ENCODE data around the gene MFSD11.
"Not testable (repeated sequence)": the region's sequence is repeated elsewhere in the genome, so short reads cannot be mapped to it uniquely, and the experiment has no call there.

The MFSD11 gene

GRCh38 chr17:76793775-76794174, 55.9 kb downstream of the MFSD11 start:
- H3K9me3 ChIP-seq (ENCODE audit: low read length): no peaks in the 10 kb centered on the region
- no peaks in the 10 kb centered on the region for H3K27me3 ChIP-seq (ENCODE audit: control insufficient read depth in 1 of 2, insufficient read depth in 2 of 2, low read length in 2 of 2)

GRCh38 chr17:76796081-76796480, 58.2 kb downstream of the MFSD11 start:
- Histone ChIP-seq H3K9ac (ENCODE audit: low read length) (no peak overlapping the region), H3K27ac (ENCODE audit: low read depth, low read length) (no peak overlapping the region), H3K4me3 (ENCODE audit: low read depth in 1 of 2, low read length in 2 of 2) (no peak overlapping the region), H3K4me1 (ENCODE audit: insufficient read depth, low read length) (no peaks in the 10 kb centered on the region), H3K27me3 (ENCODE audit: control insufficient read depth in 1 of 2, insufficient read depth in 2 of 2, low read length in 2 of 2) (no peaks in the 10 kb centered on the region), H3K9me3 (ENCODE audit: low read length) (no peaks in the 10 kb centered on the region), H3K36me3 (ENCODE audit: insufficient read depth, low read length) (no peaks in the 10 kb centered on the region)

More at GRCh38 chr17:76793775-76794174, 55.9 kb downstream of the MFSD11 start:
- Histone ChIP-seq H3K4me3 (ENCODE audit: low read depth in 1 of 2, low read length in 2 of 2) (no peak overlapping the region), H3K4me1 (ENCODE audit: insufficient read depth, low read length) (no peaks in the 10 kb centered on the region), H3K27ac (ENCODE audit: low read depth, low read length) (no peak overlapping the region), H3K9ac (ENCODE audit: low read length) (no peak overlapping the region), H3K36me3 (ENCODE audit: insufficient read depth, low read length) (no peaks in the 10 kb centered on the region)

- Histone ChIP-seq H3K27me3 (ENCODE audit: control insufficient read depth in 1 of 2, insufficient read depth in 2 of 2, low read length in 2 of 2) (no peaks in the 10 kb centered on the region), H3K9ac (ENCODE audit: low read length) (no peak overlapping the region), H3K9me3 (ENCODE audit: low read length) (no peaks in the 10 kb centered on the region), H3K36me3 (ENCODE audit: insufficient read depth, low read length) (no peaks in the 10 kb centered on the region), H3K4me3 (ENCODE audit: low read depth in 1 of 2, low read length in 2 of 2) (no peak overlapping the region), H3K27ac (ENCODE audit: low read depth, low read length) (no peak overlapping the region), H3K4me1 (ENCODE audit: insufficient read depth, low read length) (no peaks in the 10 kb centered on the region)
These were observed 59.4 kb downstream of the MFSD11 start for GRCh38 chr17:76797241-76797840.

GRCh38 chr17:76801706-76802105, 63.8 kb downstream of the MFSD11 start:
- Histone ChIP-seq H3K9me3 (ENCODE audit: low read length) (no peaks in the 10 kb centered on the region), H3K36me3 (ENCODE audit: insufficient read depth, low read length) (no peaks in the 10 kb centered on the region), H3K9ac (ENCODE audit: low read length) (no peak overlapping the region), H3K4me3 (ENCODE audit: low read depth in 1 of 2, low read length in 2 of 2) (no peak overlapping the region), H3K27ac (ENCODE audit: low read depth, low read length) (no peak overlapping the region), H3K27me3 (ENCODE audit: control insufficient read depth in 1 of 2, insufficient read depth in 2 of 2, low read length in 2 of 2) (no peaks in the 10 kb centered on the region), H3K4me1 (ENCODE audit: insufficient read depth, low read length) (no peaks in the 10 kb centered on the region)

- H3K27me3 ChIP-seq (ENCODE audit: control insufficient read depth in 1 of 2, insufficient read depth in 2 of 2, low read length in 2 of 2): no peaks in the 10 kb centered on the region
- H3K4me1 ChIP-seq (ENCODE audit: insufficient read depth, low read length): no peaks in the 10 kb centered on the region
- H3K9ac ChIP-seq (ENCODE audit: low read length): no peak overlapping the region
- no peaks in the 10 kb centered on the region for H3K9me3 ChIP-seq (ENCODE audit: low read length)
- no peak overlapping the region for H3K27ac ChIP-seq (ENCODE audit: low read depth, low read length)
- no peaks in the 10 kb centered on the region for H3K36me3 ChIP-seq (ENCODE audit: insufficient read depth, low read length)
- H3K4me3 ChIP-seq (ENCODE audit: low read depth in 1 of 2, low read length in 2 of 2): no peak overlapping the region
These were observed 67.4 kb downstream of the MFSD11 start for GRCh38 chr17:76805319-76805718.

GRCh38 chr17:76806151-76806550, 68.2 kb downstream of the MFSD11 start:
- H3K36me3 ChIP-seq (ENCODE audit: insufficient read depth, low read length); H3K9me3 ChIP-seq (ENCODE audit: low read length); H3K4me1 ChIP-seq (ENCODE audit: insufficient read depth, low read length); H3K9ac ChIP-seq (ENCODE audit: low read length); H3K27ac ChIP-seq (ENCODE audit: low read depth, low read length); H3K4me3 ChIP-seq (ENCODE audit: low read depth in 1 of 2, low read length in 2 of 2); H3K27me3 ChIP-seq (ENCODE audit: control insufficient read depth in 1 of 2, insufficient read depth in 2 of 2, low read length in 2 of 2): not testable (repeated sequence)

- H3K4me3 ChIP-seq (ENCODE audit: low read depth in 1 of 2, low read length in 2 of 2); H3K9me3 ChIP-seq (ENCODE audit: low read length); H3K36me3 ChIP-seq (ENCODE audit: insufficient read depth, low read length); H3K9ac ChIP-seq (ENCODE audit: low read length); H3K4me1 ChIP-seq (ENCODE audit: insufficient read depth, low read length); H3K27ac ChIP-seq (ENCODE audit: low read depth, low read length); H3K27me3 ChIP-seq (ENCODE audit: control insufficient read depth in 1 of 2, insufficient read depth in 2 of 2, low read length in 2 of 2): not testable (repeated sequence)
These were observed 68.8 kb downstream of the MFSD11 start for GRCh38 chr17:76806767-76807166.

- H3K4me1 ChIP-seq (ENCODE audit: insufficient read depth, low read length): no peaks in the 10 kb centered on the region
These were observed 70.4 kb downstream of the MFSD11 start for GRCh38 chr17:76808326-76808725.

GRCh38 chr17:76810956-76811355, 73.0 kb downstream of the MFSD11 start:
- no peaks in the 10 kb centered on the region for H3K27me3 ChIP-seq (ENCODE audit: control insufficient read depth in 1 of 2, insufficient read depth in 2 of 2, low read length in 2 of 2)
- H3K4me3 ChIP-seq (ENCODE audit: low read depth in 1 of 2, low read length in 2 of 2): no peak overlapping the region
- H3K36me3 ChIP-seq (ENCODE audit: insufficient read depth, low read length): no peaks in the 10 kb centered on the region
- no peaks in the 10 kb centered on the region for H3K4me1 ChIP-seq (ENCODE audit: insufficient read depth, low read length)
- H3K9ac ChIP-seq (ENCODE audit: low read length): no peak overlapping the region
- H3K9me3 ChIP-seq (ENCODE audit: low read length): no peaks in the 10 kb centered on the region
- no peak overlapping the region for H3K27ac ChIP-seq (ENCODE audit: low read depth, low read length)

More at GRCh38 chr17:76808326-76808725, 70.4 kb downstream of the MFSD11 start:
- no peak overlapping the region for H3K4me3 ChIP-seq (ENCODE audit: low read depth in 1 of 2, low read length in 2 of 2)
- no peak overlapping the region for H3K9ac ChIP-seq (ENCODE audit: low read length)
- no peaks in the 10 kb centered on the region for H3K9me3 ChIP-seq (ENCODE audit: low read length)
- no peak overlapping the region for H3K27ac ChIP-seq (ENCODE audit: low read depth, low read length)
- H3K27me3 ChIP-seq (ENCODE audit: control insufficient read depth in 1 of 2, insufficient read depth in 2 of 2, low read length in 2 of 2): no peaks in the 10 kb centered on the region
- no peaks in the 10 kb centered on the region for H3K36me3 ChIP-seq (ENCODE audit: insufficient read depth, low read length)

GRCh38 chr17:76811834-76812233, 73.9 kb downstream of the MFSD11 start:
- Histone ChIP-seq H3K27ac (ENCODE audit: low read depth, low read length) (no peak overlapping the region), H3K9ac (ENCODE audit: low read length) (no peak overlapping the region), H3K4me3 (ENCODE audit: low read depth in 1 of 2, low read length in 2 of 2) (no peak overlapping the region), H3K27me3 (ENCODE audit: control insufficient read depth in 1 of 2, insufficient read depth in 2 of 2, low read length in 2 of 2) (no peaks in the 10 kb centered on the region), H3K9me3 (ENCODE audit: low read length) (no peaks in the 10 kb centered on the region), H3K36me3 (ENCODE audit: insufficient read depth, low read length) (no peaks in the 10 kb centered on the region), H3K4me1 (ENCODE audit: insufficient read depth, low read length) (no peaks in the 10 kb centered on the region)

- H3K9me3 ChIP-seq (ENCODE audit: low read length): no peaks in the 10 kb centered on the region
- H3K27me3 ChIP-seq (ENCODE audit: control insufficient read depth in 1 of 2, insufficient read depth in 2 of 2, low read length in 2 of 2): no peaks in the 10 kb centered on the region
- H3K4me1 ChIP-seq (ENCODE audit: insufficient read depth, low read length): no peaks in the 10 kb centered on the region
- H3K4me3 ChIP-seq (ENCODE audit: low read depth in 1 of 2, low read length in 2 of 2): no peak overlapping the region
- H3K27ac ChIP-seq (ENCODE audit: low read depth, low read length): no peak overlapping the region
- no peaks in the 10 kb centered on the region for H3K36me3 ChIP-seq (ENCODE audit: insufficient read depth, low read length)
- H3K9ac ChIP-seq (ENCODE audit: low read length): no peak overlapping the region
These were observed 74.3 kb downstream of the MFSD11 start for GRCh38 chr17:76812263-76812662.

GRCh38 chr17:76812968-76813367, 75.0 kb downstream of the MFSD11 start:
- Histone ChIP-seq H3K9ac (ENCODE audit: low read length) (no peak overlapping the region), H3K27me3 (ENCODE audit: control insufficient read depth in 1 of 2, insufficient read depth in 2 of 2, low read length in 2 of 2) (no peaks in the 10 kb centered on the region), H3K4me3 (ENCODE audit: low read depth in 1 of 2, low read length in 2 of 2) (no peak overlapping the region), H3K4me1 (ENCODE audit: insufficient read depth, low read length) (no peaks in the 10 kb centered on the region), H3K36me3 (ENCODE audit: insufficient read depth, low read length) (no peaks in the 10 kb centered on the region), H3K27ac (ENCODE audit: low read depth, low read length) (no peak overlapping the region), H3K9me3 (ENCODE audit: low read length) (no peaks in the 10 kb centered on the region)

All from muscle layer of colon (tissue), 2 donors.